NCI-H226 (cell line): ENCODE data around the gene SSBP2.
"Not testable (repeated sequence)": the region's sequence is repeated elsewhere in the genome, so short reads cannot be mapped to it uniquely, and the experiment has no call there.

Source experiments
- DNase-seq: peaks from one replicate; pipeline ENCODE4 v3.0.0-alpha.2; 2015

SSBP2 gene

GRCh38 chr5:81726297-81726696, 24.6 kb downstream of the SSBP2 start:
- DNase-seq, result no peak

GRCh38 chr5:81724571-81724970, 26.3 kb downstream of the SSBP2 start:
- DNase-seq, result no peak

- DNase-seq, result no peak
Observed at GRCh38 chr5:81724108-81724507, 26.8 kb downstream of the SSBP2 start.

- no peak for DNase-seq
Observed at GRCh38 chr5:81721049-81721448, 29.8 kb downstream of the SSBP2 start.

- DNase-seq, result no peak
Observed at GRCh38 chr5:81719743-81720345, 31.1 kb downstream of the SSBP2 start.

- no peak for DNase-seq
Observed at GRCh38 chr5:81718300-81718699, 32.6 kb downstream of the SSBP2 start.

- DNase-seq, result no peak
Observed at GRCh38 chr5:81717860-81718259, 33.0 kb downstream of the SSBP2 start.

GRCh38 chr5:81717226-81717625, 33.7 kb downstream of the SSBP2 start:
- no peak for DNase-seq

GRCh38 chr5:81714076-81714475, 36.8 kb downstream of the SSBP2 start:
- DNase-seq, result not testable (repeated sequence)

- DNase-seq, result no peak
Observed at GRCh38 chr5:81708889-81709288, 42.0 kb downstream of the SSBP2 start.

- DNase-seq, result no peak
Observed at GRCh38 chr5:81703840-81704239, 47.1 kb downstream of the SSBP2 start.

- no peak for DNase-seq
Observed at GRCh38 chr5:81700166-81700565, 50.7 kb downstream of the SSBP2 start.

GRCh38 chr5:81698813-81699212, 52.1 kb downstream of the SSBP2 start:
- no peak for DNase-seq

- DNase-seq, result no peak
Observed at GRCh38 chr5:81696418-81697397, 54.2 kb downstream of the SSBP2 start.

- no peak for DNase-seq
Observed at GRCh38 chr5:81694726-81695125, 56.2 kb downstream of the SSBP2 start.

GRCh38 chr5:81688215-81688614, 62.7 kb downstream of the SSBP2 start:
- DNase-seq, result no peak

GRCh38 chr5:81687292-81687691, 63.6 kb downstream of the SSBP2 start:
- no peak for DNase-seq

- no peak for DNase-seq
Observed at GRCh38 chr5:81685471-81685870, 65.4 kb downstream of the SSBP2 start.

- no peak for DNase-seq
Observed at GRCh38 chr5:81679885-81680284, 71.0 kb downstream of the SSBP2 start.

- DNase-seq, result no peak
Observed at GRCh38 chr5:81675420-81675819, 75.5 kb downstream of the SSBP2 start.

GRCh38 chr5:81665795-81666194, 85.1 kb downstream of the SSBP2 start:
- no peak for DNase-seq

- DNase-seq, result not testable (repeated sequence)
Observed at GRCh38 chr5:81660624-81661023, 90.3 kb downstream of the SSBP2 start.

- DNase-seq, result peak; percentile 16
Observed at GRCh38 chr5:81657386-81657785, 93.5 kb downstream of the SSBP2 start.

- no peak for DNase-seq
Observed at GRCh38 chr5:81656783-81657182, 94.1 kb downstream of the SSBP2 start.
